K562 (cell line): Measurements from ENCODE around the gene RCE1. TPM values are rescaled to one million over a fixed set of nuclear protein-coding genes. Genes with fewer than 3 reads are reported as not detected.
A peak's percentile ranks its signal among the peaks of the same experiment; 100 is the strongest.

Experiments used
- ATAC-seq: fragments of 200-7000 bp; cut with Tn5 transposase; 3 replicates; pipeline ENCODE4 v1.9.1; 2020; ENCODE audit warnings: moderate library complexity
- BruUV-seq: library from RNA; stranded (reverse); fragments of 400-500 nt; replicated peaks from 2 replicates; lab custom pipeline; 2021; lab: Mats Ljungman, UMichigan
- CTCF ChIA-PET: fragments of 300-600 bp; formaldehyde crosslinking; extraction: SDS; loops from one replicate; lab custom pipeline; 2021; ENCODE audit warnings: low intra/inter-chr PET ratio; lab: Yijun Ruan, JAX
- POLR2A ChIA-PET: fragments of 300-600, 350-650 bp; sonication (Branson Sonifier 250); formaldehyde crosslinking; extraction: SDS; loops from one replicate; lab custom pipeline; 2021; ENCODE audit warnings: antibody characterized with exemption, inconsistent platforms; lab: Yijun Ruan, JAX
- DNase-seq, 4 experiments: peaks; one replicate each; pipeline versions ENCODE4 v3.0.0 to v3.0.0-alpha.2; 2011 to 2018; ENCODE audit warnings: low spot score in 3 of 4, mixed read lengths in 3 of 4; ENCODE audit errors: extremely low read depth in 1 of 4
- FAIRE-seq: peaks from 2 replicates; lab custom pipeline; 2011; peaks lifted over from hg19 to GRCh38; lab: Jason Lieb, UNC
- H2AFZ ChIP-seq: 2 replicates; pipeline ENCODE4 v1.6.0; 2011; ENCODE audit warnings: low read depth, low read length, control low read depth, inconsistent platforms
- H3K27ac ChIP-seq: fragments of 200-600 bp; 3 replicates; pipeline ENCODE4 v1.8.0; 2011; ENCODE audit warnings: low read depth, mild to moderate bottlenecking, control low read depth, inconsistent platforms, low read length, moderate library complexity, mixed read lengths; ENCODE audit errors: extremely low read depth
- H3K27me3 ChIP-seq, 2 experiments: fragments of 300-600 bp in 1 of 2; 2 replicates in 1 of 2; 3 replicates in 1 of 2; pipeline versions ENCODE4 v1.6.0 to v1.8.0; 2011; ENCODE audit warnings: inconsistent platforms in 2 of 2, low read length in 2 of 2, mild to moderate bottlenecking in 1 of 2, mixed read lengths in 1 of 2, moderate library complexity in 1 of 2; ENCODE audit not compliant: control insufficient read depth in 2 of 2, insufficient read depth in 2 of 2
- H3K36me3 ChIP-seq: fragments of 300-600 bp; 3 replicates; pipeline ENCODE4 v1.8.0; 2011; ENCODE audit warnings: mild to moderate bottlenecking, low read length, inconsistent platforms; ENCODE audit not compliant: control insufficient read depth, insufficient read depth
- H3K4me1 ChIP-seq, 2 experiments: fragments of 200-600 bp in 1 of 2; replicated peaks in 1 of 2; 2 replicates in 1 of 2; 3 replicates in 1 of 2; pipeline versions ENCODE4 v1.5.1 to v1.8.0; 2011; ENCODE audit warnings: inconsistent platforms in 2 of 2, low read length in 2 of 2, mild to moderate bottlenecking in 1 of 2, mixed read lengths in 1 of 2, moderate library complexity in 1 of 2; ENCODE audit not compliant: control insufficient read depth in 2 of 2, insufficient read depth in 2 of 2
- H3K4me2 ChIP-seq: 2 replicates; pipeline ENCODE4 v1.6.1; 2011; ENCODE audit warnings: low read length, control low read depth, inconsistent platforms, mixed read lengths; ENCODE audit not compliant: insufficient read depth
- H3K4me3 ChIP-seq: fragments of 200-600 bp; sonication (generic), shearing (Covaris generic); 2 replicates; pipeline ENCODE4 v1.5.1; 2016; ENCODE audit warnings: control low read depth, inconsistent platforms
- H3K79me2 ChIP-seq: fragments of 200-600 bp; 3 replicates; pipeline ENCODE4 v1.8.0; 2011; ENCODE audit warnings: low read length, inconsistent platforms; ENCODE audit not compliant: control insufficient read depth, insufficient read depth
- H3K9ac ChIP-seq, 2 experiments: 2 replicates each; pipeline versions ENCODE4 v1.6.0 to v1.6.1; 2011; ENCODE audit warnings: low read depth in 2 of 2, low read length in 2 of 2, control low read depth in 1 of 2, inconsistent platforms in 1 of 2, mild to moderate bottlenecking in 1 of 2, mixed read lengths in 1 of 2; ENCODE audit not compliant: insufficient read depth in 1 of 2
- H3K9me1 ChIP-seq: one replicate; pipeline ENCODE4 v1.6.0; 2011; ENCODE audit warnings: inconsistent platforms, mild to moderate bottlenecking, low read length, moderate library complexity; ENCODE audit not compliant: control insufficient read depth, insufficient read depth
- H3K9me3 ChIP-seq: replicated peaks from 2 replicates; pipeline ENCODE4 v1.5.1; 2011; ENCODE audit warnings: low read depth, low read length, inconsistent platforms; ENCODE audit not compliant: control insufficient read depth, insufficient read depth
- H4K20me1 ChIP-seq: replicated peaks from 2 replicates; pipeline ENCODE4 v1.6.1; 2011; ENCODE audit warnings: low read length, inconsistent platforms, mixed read lengths; ENCODE audit not compliant: control insufficient read depth, insufficient read depth
- BRF1 ChIP-seq: IDR thresholded peaks from 3 replicates; pipeline ENCODE4 v1.6.1; 2011; ENCODE audit warnings: borderline replicate concordance, mild to moderate bottlenecking; ENCODE audit not compliant: insufficient read length; ENCODE audit errors: extremely low read depth
- E2F8 ChIP-seq: fragments of 450-650 bp; IDR thresholded peaks from 2 replicates; pipeline ENCODE4 v1.7.1; 2018; ENCODE audit warnings: mild to moderate bottlenecking, low read depth; ENCODE audit not compliant: partially characterized antibody
- ERF ChIP-seq: fragments of 450-650 bp; formaldehyde crosslinking; IDR thresholded peaks from 2 replicates; pipeline ENCODE4 v1.4.0; 2020; ENCODE audit warnings: mild to moderate bottlenecking, mixed read lengths
- HNRNPL ChIP-seq: fragments of 200-400 bp; formaldehyde crosslinking; IDR thresholded peaks from 2 replicates; pipeline ENCODE4 v1.6.1; 2017; ENCODE audit warnings: low read depth, mild to moderate bottlenecking, low read length
- HNRNPUL1 ChIP-seq: fragments of 200-400 bp; formaldehyde crosslinking; IDR thresholded peaks from 2 replicates; pipeline ENCODE4 v1.6.1; 2017; ENCODE audit warnings: low read length
- MYNN ChIP-seq, 2 experiments: sonication (generic); formaldehyde crosslinking in 1 of 2; IDR thresholded peaks; 2 replicates each; pipeline versions ENCODE4 v1.5.0 to v1.6.1; 2016 to 2020; ENCODE audit warnings: antibody characterized with exemption in 1 of 2, missing genetic modification reagents in 1 of 2
- NBN ChIP-seq: fragments of 450-650 bp; IDR thresholded peaks from 2 replicates; pipeline ENCODE4 v1.6.1; 2016; ENCODE audit warnings: low read depth, mild to moderate bottlenecking
- NFXL1 ChIP-seq: fragments of 450-650 bp; formaldehyde crosslinking; IDR thresholded peaks from 2 replicates; pipeline ENCODE4 v1.4.0; 2021; ENCODE audit warnings: mild to moderate bottlenecking
- POLR2G ChIP-seq: fragments of 200-400 bp; formaldehyde crosslinking; IDR thresholded peaks from 2 replicates; pipeline ENCODE4 v1.6.1; 2017; ENCODE audit warnings: low read depth, mild to moderate bottlenecking, antibody characterized with exemption, low read length, moderate library complexity
- THRAP3 ChIP-seq: fragments of 450-650 bp; IDR thresholded peaks from 2 replicates; pipeline ENCODE4 v1.6.1; 2016; ENCODE audit warnings: mild to moderate bottlenecking, inconsistent platforms, borderline replicate concordance
- USF1 ChIP-seq: sonication (generic); formaldehyde crosslinking; IDR thresholded peaks from 2 replicates; pipeline ENCODE4 v1.9.0; 2022; ENCODE audit warnings: mild to moderate bottlenecking, missing genetic modification reagents
- ZBTB33 ChIP-seq: sonication (generic); formaldehyde crosslinking; IDR thresholded peaks from 2 replicates; pipeline ENCODE4 v1.8.1; 2023; ENCODE audit warnings: mild to moderate bottlenecking, missing genetic modification reagents
- WGBS: fragments of 100-300 bp; shearing (Covaris generic); methylation state at CpG from one replicate; pipeline ENCODE4 v1.1.6; 2016; ENCODE audit warnings: low coverage, mixed read lengths; ENCODE audit not compliant: insufficient coverage; ENCODE audit errors: missing lambda C conversion rate; 5-methylcytosine and 5-hydroxymethylcytosine counted together
- in situ Hi-C: fragments of 300-500 bp; cut with MboI; formaldehyde crosslinking; loops from 4 replicates; pipeline ENCODE4 v1.15.0; 2018; ENCODE audit warnings: inconsistent platforms, mixed read lengths
- intact Hi-C: fragments of 100-400 bp; cut with micrococcal nuclease; formaldehyde crosslinking; loops from 2 replicates; pipeline ENCODE4 v1.14.2; 2022
- polyA plus RNA-seq, 8 experiments: library from polyadenylated mRNA; depleted of rRNA in 4 of 8; stranded (reverse) in 5 of 8; unstranded in 3 of 8; fragments of >200 nt; fragmentation: Nextera tagmentation in 2 of 8; fragmentation: Illumina TruSeq in 1 of 8; extraction: Ambion mirVana in 2 of 8; extraction: Trizol in 1 of 8; gene quantifications; 2 replicates each; pipeline versions ENCODE4 v1.2.1 to v1.2.3, GENCODE V29; 2011 to 2014; ENCODE audit warnings: inconsistent platforms in 1 of 8, missing spikeins in 1 of 8
- total RNA-seq, 7 experiments: library from RNA; depleted of rRNA in 6 of 7; stranded (reverse); fragments of >200 nt in 6 of 7; fragmentation: Illumina TruSeq in 2 of 7; extraction: Trizol in 2 of 7; gene quantifications; 2 replicates each; pipeline versions ENCODE4 v1.2.1 to v1.2.3, GENCODE V29; 2011 to 2021; ENCODE audit warnings: low replicate concordance in 1 of 7
- TF ChIP-seq, protein P1 (sequence below), 3 experiments: IDR thresholded peaks in 2 of 3; conservative IDR thresholded peaks in 1 of 3; 2 replicates each; pipeline ENCODE4 v1.5.1; 2011 to 2012; ENCODE audit warnings: low read length in 3 of 3, mild to moderate bottlenecking in 3 of 3, control low read depth in 2 of 3, improper control_type of control experiment in 1 of 3, inconsistent platforms in 1 of 3, low read depth in 1 of 3, mixed read lengths in 1 of 3, moderate library complexity in 1 of 3; ENCODE audit not compliant: insufficient read depth in 2 of 3

The RCE1 gene
- total and polyA plus RNA-seq, 9 of the 15 experiments (the other 6 are each of a cell fraction or from before 2014, with no cell fraction given), result 0.75 to 41.5 (median 15.1) TPM

GRCh38 chr11:66858186-66858938 is 15.1 kb downstream of the RCE1 start:
- no peak overlapping the region for H3K27ac ChIP-seq
- CTCF ChIA-PET, result no interaction called here
- POLR2A ChIA-PET, result interaction anchor here (0.7 to 1.0 kb wide), 3 partner anchors 13 to 179 kb away, joined by 3 to 6 read pairs (median 3); partner anchors contain the start of gene RCE1
- intact Hi-C loops, result no loop called here
- H3K9ac ChIP-seq, result peak overlapping the region in 1 of 2 experiments; percentile 94; a peak in 2 of 4 replicates
- H3K27me3 ChIP-seq, result no peaks in the 10 kb centered on the region
- H4K20me1 ChIP-seq, result no peaks in the 10 kb centered on the region
- 93% methylated on average over 16 of the region's 62 CpGs for WGBS
- peaks cover 36% of the 10 kb centered on the region; the same call in 1 of the 3 replicates for H3K36me3 ChIP-seq
- H3K4me3 ChIP-seq, result peak overlapping the region; percentile 68; the same call in 1 of the 2 replicates
- H3K9me3 ChIP-seq, result no peaks in the 10 kb centered on the region
- FAIRE-seq (no peak), DNase-seq (no peak), ATAC-seq (no peak)
- peaks cover 25% of the 10 kb centered on the region for H3K79me2 ChIP-seq
- no peak overlapping the region for H3K4me2 ChIP-seq
- peaks cover 11 to 83% of the 10 kb centered on the region in 2 experiments; a peak in 4 of 5 replicates for H3K4me1 ChIP-seq
- H3K9me1 ChIP-seq, result no peaks in the 10 kb centered on the region
- no peak overlapping the region for H2AFZ ChIP-seq
- in situ Hi-C loops, result no loop called here
- BruUV-seq, result no TSS peak
- no peak for TF ChIP-seq E2F8
- TF ChIP-seq BRF1, result no peak
- peak; percentile 18 for TF ChIP-seq POLR2G
- no peak for TF ChIP-seq THRAP3
- TF ChIP-seq USF1 (CRISPR knock-in tag), result no peak
- no peak for TF ChIP-seq HNRNPUL1
- TF ChIP-seq NBN, result no peak
- TF ChIP-seq, protein P1, sequence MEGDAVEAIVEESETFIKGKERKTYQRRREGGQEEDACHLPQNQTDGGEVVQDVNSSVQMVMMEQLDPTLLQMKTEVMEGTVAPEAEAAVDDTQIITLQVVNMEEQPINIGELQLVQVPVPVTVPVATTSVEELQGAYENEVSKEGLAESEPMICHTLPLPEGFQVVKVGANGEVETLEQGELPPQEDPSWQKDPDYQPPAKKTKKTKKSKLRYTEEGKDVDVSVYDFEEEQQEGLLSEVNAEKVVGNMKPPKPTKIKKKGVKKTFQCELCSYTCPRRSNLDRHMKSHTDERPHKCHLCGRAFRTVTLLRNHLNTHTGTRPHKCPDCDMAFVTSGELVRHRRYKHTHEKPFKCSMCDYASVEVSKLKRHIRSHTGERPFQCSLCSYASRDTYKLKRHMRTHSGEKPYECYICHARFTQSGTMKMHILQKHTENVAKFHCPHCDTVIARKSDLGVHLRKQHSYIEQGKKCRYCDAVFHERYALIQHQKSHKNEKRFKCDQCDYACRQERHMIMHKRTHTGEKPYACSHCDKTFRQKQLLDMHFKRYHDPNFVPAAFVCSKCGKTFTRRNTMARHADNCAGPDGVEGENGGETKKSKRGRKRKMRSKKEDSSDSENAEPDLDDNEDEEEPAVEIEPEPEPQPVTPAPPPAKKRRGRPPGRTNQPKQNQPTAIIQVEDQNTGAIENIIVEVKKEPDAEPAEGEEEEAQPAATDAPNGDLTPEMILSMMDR (IDR thresholded peaks at IDR 0.05 in 2 of 3, conservative IDR thresholded peaks at IDR 0.05 in 1 of 3; ENCODE audit: insufficient read depth in 2 of 3, low read depth in 1 of 3, low read length in 3 of 3), result no peak
- peak; percentile 63; the same call in 1 of the 2 replicates for TF ChIP-seq HNRNPL
- TF ChIP-seq ERF, result no peak
- TF ChIP-seq NFXL1 (CRISPR knock-in tag), result no peak
- TF ChIP-seq MYNN (IDR thresholded peaks at IDR 0.05), result no peak
- no peak for TF ChIP-seq MYNN (CRISPR knock-in tag; IDR thresholded peaks at IDR 0.05)
- TF ChIP-seq ZBTB33, result peak; percentile 94
